Ureter (tissue), 1 donor: ENCODE measurements around the gene ATP6V0E1. TPM values are rescaled to one million over a fixed set of nuclear protein-coding genes. Genes with fewer than 3 reads are reported as not detected.

Source experiments
- DNase-seq: peaks from one replicate; pipeline ENCODE4 v3.0.0-alpha.2; 2020; ENCODE audit warnings: low spot score
- total RNA-seq: library from RNA; stranded (reverse); gene quantifications from one replicate; pipeline ENCODE4 v1.2.4, GENCODE V29; 2023
- donor health status: DM: yes; HTN: yes; CAD: no.

Gene ATP6V0E1
- total RNA-seq = 208 TPM

GRCh38 chr5:172983542-172984243 is at the start of gene ATP6V0E1:
Gene ATP6V0E1 (plus strand): TSS chr5:172983771. CDS start chr5:172983861, 90 bp downstream.
- peak; percentile 97 for DNase-seq

GRCh38 chr5:172935096-172935495 is 48.5 kb upstream of the ATP6V0E1 start:
- DNase-seq = no peak

- no peak for DNase-seq
Measured at GRCh38 chr5:172936401-172936800, 47.2 kb upstream of the ATP6V0E1 start.

GRCh38 chr5:172939071-172939470 is 44.5 kb upstream of the ATP6V0E1 start:
- DNase-seq = no peak

GRCh38 chr5:172939611-172940267 is 43.8 kb upstream of the ATP6V0E1 start:
- DNase-seq = no peak

- no peak for DNase-seq
Measured at GRCh38 chr5:172940268-172941066, 43.1 kb upstream of the ATP6V0E1 start.

- no peak for DNase-seq
Measured at GRCh38 chr5:172941067-172941516, 42.5 kb upstream of the ATP6V0E1 start.

- DNase-seq = no peak
Measured at GRCh38 chr5:172942556-172942955, 41.0 kb upstream of the ATP6V0E1 start.

- no peak for DNase-seq
Measured at GRCh38 chr5:172943283-172943841, 40.2 kb upstream of the ATP6V0E1 start.

GRCh38 chr5:172943906-172944305 is 39.7 kb upstream of the ATP6V0E1 start:
- DNase-seq = no peak

- DNase-seq = no peak
Measured at GRCh38 chr5:172944741-172945140, 38.8 kb upstream of the ATP6V0E1 start.

GRCh38 chr5:172945151-172945550 is 38.4 kb upstream of the ATP6V0E1 start:
- no peak for DNase-seq

- no peak for DNase-seq
Measured at GRCh38 chr5:172946146-172946545, 37.4 kb upstream of the ATP6V0E1 start.

- DNase-seq = no peak
Measured at GRCh38 chr5:172949426-172949825, 34.1 kb upstream of the ATP6V0E1 start.

GRCh38 chr5:172950176-172950965 is 33.2 kb upstream of the ATP6V0E1 start:
- DNase-seq = no peak

GRCh38 chr5:172951371-172952033 is 32.1 kb upstream of the ATP6V0E1 start:
- no peak for DNase-seq

GRCh38 chr5:172952034-172952511 is 31.5 kb upstream of the ATP6V0E1 start:
- DNase-seq = no peak

- no peak for DNase-seq
Measured at GRCh38 chr5:172953776-172954675, 29.5 kb upstream of the ATP6V0E1 start.

- no peak for DNase-seq
Measured at GRCh38 chr5:172954751-172955159, 28.8 kb upstream of the ATP6V0E1 start.

- no peak for DNase-seq
Measured at GRCh38 chr5:172956228-172956627, 27.3 kb upstream of the ATP6V0E1 start.
